Activated CD4-positive, alpha-beta T cell treated with anti-CD3 and anti-CD28 coated beads for 1 hour (primary cell): ENCODE data around the gene TACSTD2.
"Not testable (repeated sequence)": the region's sequence is repeated elsewhere in the genome, so short reads cannot be mapped to it uniquely, and the experiment has no call there.

Experiments
- DNase-seq: peaks from one replicate; pipeline ENCODE4 v3.0.0-alpha.2; 2020

The TACSTD2 gene

GRCh38 chr1:58576727-58577653 lies at the start of gene TACSTD2:
Gene TACSTD2, minus strand, starts transcription at chr1:58577252. Its CDS starts 96 bp downstream, at chr1:58577156.
- DNase-seq = no peak

- no peak for DNase-seq
Measured at GRCh38 chr1:58626293-58626692, 49.2 kb upstream of the TACSTD2 start.

DNA sequence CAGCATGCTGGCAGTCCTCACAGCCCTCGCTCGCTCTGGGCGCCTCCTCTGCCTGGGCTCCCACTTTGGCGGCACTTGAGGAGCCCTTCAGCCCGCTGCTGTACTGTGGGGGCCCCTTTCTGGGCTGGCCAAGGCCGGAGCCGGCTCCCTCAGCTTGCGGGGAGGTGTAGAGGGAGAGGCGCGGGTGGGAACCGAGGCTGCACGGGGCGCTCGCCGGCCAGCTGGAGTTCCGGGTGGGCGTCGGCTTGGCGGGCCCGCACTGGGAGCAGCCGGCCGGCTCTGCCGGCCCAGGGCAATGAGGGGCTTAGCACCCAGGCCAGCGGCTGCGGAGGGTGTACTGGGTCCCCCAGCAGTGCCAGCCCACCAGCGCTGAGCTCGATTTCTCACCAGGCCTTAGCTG lies 46.2 kb upstream of the TACSTD2 start:
- not testable (repeated sequence) for DNase-seq

DNA sequence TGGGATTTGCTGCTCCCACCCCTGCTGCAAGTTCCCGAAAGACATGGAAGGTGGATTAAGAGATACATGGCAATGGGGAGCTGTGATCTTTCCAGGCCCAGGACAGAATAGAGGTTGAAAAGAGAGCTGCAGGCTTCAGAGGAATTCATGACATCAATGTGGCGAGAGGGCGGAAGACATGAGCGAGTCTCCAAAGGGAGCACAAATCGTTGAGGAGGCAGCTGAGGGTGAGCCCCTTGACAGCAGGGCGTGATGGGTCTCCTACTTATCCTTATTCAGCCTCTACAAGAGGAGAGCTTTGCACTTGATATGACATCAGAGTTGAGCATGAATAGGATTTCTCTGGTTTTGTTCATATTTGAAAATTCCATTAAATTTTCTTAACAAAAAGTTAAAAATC lies 45.5 kb upstream of the TACSTD2 start:
- DNase-seq = no peak

DNA sequence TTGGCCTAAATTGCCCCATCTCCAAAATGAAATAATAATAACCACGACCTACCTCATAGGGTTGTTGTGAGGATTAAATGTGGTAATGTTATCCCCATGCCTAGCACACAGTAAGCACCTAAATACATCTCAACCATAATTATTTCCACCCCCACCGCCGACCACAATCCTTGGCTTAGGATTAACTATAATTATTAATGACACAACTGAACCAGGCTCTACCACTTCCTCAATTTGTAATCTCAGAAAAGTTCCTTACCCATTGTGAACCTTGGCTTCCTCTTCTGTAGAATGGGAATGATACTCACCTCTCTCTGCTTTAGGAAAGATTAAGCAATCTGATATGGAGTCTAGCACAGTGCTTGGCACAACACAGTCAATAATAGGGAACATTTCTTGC lies 44.3 kb upstream of the TACSTD2 start:
- DNase-seq = no peak

- no peak for DNase-seq
Measured at GRCh38 chr1:58620926-58621325, 43.9 kb upstream of the TACSTD2 start.

GRCh38 chr1:58620259-58620658 lies 43.2 kb upstream of the TACSTD2 start:
- no peak for DNase-seq

DNA sequence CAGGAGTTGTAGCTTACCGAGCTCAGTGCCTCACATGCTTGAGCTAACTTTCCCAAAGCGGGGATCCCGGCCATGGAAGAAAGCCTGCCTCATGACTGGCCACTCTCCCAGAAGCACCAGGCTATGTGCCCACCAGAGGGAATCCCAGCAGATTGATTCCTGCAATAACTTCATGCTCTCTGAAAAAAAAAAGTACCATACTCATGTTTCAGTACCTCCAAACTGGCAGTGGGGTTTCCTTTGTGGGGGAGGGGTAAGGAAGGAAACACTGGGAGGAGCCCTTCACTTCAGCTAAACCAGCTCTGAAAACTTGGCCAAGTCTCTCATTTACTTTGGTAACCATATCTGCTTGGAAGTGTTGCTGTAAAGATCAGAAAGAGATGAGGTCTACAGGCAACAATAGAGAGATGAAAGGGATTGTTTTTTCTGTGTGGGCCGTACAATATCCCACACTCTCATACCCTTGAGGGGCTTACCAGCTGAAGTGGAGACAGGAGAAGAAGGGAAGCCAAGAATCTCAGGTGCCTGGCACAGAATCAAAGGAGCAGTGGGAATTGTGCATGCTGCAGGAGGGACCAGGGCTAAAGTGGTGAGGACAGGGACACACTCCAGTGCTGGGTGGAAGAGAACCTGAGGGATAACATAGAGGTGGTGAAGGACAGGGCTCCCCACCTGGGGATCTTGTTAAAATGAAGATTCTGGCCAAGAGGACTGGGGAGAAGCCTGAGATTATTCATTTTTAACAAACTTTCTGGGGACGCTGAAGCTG lies 42.4 kb upstream of the TACSTD2 start:
- no peak for DNase-seq

DNA sequence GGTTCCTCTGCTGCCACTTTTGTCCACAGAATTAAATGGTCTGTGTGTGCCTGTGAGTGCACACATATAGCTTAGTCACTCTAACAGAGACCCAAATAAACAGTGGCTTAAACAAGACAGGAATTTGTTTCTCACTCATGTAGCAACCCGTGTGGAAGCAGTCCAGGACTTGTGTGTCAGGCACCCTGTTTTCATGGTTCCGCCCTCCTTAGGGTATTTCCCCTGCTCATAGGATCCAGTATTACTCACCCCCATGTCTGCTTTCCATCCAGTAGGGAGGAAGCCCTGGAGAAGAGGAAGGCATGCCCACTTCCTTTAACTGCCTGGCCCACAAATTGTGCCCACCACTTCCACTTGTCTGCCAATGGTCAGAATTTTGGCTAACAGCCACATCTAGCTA lies 41.3 kb upstream of the TACSTD2 start:
- no peak for DNase-seq

- no peak for DNase-seq
Measured at GRCh38 chr1:58611861-58612385, 34.9 kb upstream of the TACSTD2 start.

GRCh38 chr1:58608945-58609344 lies 31.9 kb upstream of the TACSTD2 start:
- DNase-seq = no peak

DNA sequence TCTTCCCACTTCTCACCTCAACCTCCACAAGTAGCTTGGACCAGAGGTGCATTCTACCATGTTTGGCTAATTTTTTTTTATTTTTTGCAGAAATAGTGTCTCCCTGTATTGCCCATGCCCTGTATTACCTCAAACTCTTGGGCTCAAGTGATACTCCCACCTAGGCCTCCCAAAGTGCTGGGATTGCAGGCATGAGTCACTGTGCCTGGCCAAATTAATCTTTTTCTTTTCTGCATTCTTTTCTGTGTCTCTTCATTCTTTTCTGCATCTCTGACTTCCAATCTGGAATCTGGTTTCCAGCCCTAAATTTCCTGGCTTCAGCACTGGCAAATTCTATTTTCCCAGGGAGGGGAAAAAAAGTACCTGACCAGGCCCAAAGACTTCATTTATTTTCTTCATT lies 31.2 kb upstream of the TACSTD2 start:
- DNase-seq = no peak

DNA sequence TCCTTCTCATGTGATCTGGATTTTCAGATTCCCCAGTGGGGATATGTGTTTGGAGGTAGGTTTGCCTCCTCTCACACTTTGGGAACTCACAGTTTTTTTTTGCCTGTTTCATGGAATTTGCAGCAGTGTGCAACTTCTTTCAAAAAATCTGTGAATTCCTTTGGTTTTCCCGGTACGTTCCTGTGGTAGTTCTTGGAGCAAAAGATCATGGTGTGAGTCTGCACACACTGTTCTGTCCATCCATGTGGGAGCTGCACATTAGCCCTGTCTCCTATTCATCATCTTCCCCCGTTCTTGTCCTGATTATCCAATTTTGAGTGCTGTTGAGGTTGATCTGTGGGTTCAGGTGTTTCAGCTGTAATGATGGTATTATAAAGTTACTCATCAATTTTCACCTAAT lies 30.3 kb upstream of the TACSTD2 start:
- DNase-seq = no peak

DNA sequence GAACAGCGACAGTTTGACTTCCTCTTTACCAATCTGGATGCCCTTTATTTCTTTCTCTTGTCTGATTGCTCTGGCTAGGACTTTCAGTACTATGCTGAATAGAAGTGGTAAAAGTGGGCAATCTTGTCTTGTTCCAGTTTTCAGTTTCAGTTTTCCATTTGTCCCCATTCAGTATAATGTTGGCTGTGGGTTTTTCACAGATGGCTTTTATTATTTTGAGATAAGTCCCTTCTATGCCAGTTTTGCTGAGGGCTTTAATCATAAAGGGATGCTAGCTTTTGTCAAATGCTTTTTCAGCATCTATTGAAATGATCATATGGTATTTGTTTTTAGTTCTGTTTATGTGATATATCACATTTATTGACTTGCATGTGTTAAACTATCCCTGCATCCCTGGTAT lies 24.9 kb upstream of the TACSTD2 start:
- not testable (repeated sequence) for DNase-seq

DNA sequence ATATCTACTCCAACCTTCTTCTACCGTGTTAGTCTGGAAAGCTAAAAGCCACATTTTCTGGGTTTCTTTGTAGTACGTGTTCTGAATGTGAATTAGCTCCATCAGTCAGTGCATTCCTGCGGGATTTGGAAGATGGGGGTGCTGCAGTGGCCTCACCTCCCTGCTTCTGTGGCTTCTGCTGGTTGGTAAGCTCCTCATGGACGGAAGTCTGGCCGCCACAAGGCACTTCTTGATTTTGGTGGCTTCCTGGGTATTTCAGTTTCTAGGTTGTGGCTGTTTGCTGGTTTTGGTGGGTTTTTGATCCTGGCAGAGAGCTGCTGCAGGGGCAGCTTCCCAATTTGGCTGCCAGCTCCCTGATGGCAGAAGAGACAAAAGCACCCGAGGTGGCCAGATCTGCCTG lies 20.9 kb upstream of the TACSTD2 start:
- no peak for DNase-seq

DNA sequence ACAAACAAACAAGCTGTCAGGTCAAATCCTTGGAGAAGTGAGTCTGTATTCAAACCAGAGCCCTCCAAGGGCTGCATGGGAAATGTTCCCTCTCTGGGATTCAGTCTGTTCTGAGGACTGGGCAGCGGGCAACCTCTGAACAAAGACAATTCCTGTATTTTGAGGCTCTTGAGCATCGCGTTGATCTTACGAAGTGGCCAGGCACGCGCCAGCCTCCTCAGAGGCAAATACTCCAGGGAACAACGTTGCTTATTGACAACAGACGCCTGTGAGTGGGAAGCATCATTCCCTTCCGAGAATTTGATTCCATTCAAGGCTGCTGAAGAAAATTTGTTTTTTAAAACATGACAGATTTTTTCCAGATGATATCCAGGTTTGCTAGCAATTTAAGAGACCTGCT lies 20.0 kb upstream of the TACSTD2 start:
- no peak for DNase-seq

DNA sequence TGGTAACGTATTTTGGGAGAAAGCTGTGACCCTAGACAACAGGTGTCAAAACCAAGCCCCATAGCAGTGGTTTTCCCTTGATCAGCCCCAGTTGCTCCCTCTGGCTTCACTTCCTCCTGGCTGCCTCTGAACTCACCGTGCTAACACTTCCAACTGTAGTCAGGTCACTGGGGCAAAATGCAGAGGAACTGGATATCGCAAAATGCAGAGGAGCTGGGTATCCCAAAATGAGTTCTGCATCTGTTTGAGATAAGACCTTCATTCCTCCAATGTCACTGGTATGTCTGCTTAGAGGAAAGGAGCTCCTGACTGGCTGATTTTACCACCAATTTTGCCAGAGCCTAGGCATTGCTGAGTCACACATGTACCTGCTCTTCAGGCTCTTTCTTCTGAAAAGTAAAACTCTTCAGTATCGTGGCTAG lies 19.6 kb upstream of the TACSTD2 start:
- no peak for DNase-seq

GRCh38 chr1:58594546-58594945 lies 17.5 kb upstream of the TACSTD2 start:
- DNase-seq = no peak

DNA sequence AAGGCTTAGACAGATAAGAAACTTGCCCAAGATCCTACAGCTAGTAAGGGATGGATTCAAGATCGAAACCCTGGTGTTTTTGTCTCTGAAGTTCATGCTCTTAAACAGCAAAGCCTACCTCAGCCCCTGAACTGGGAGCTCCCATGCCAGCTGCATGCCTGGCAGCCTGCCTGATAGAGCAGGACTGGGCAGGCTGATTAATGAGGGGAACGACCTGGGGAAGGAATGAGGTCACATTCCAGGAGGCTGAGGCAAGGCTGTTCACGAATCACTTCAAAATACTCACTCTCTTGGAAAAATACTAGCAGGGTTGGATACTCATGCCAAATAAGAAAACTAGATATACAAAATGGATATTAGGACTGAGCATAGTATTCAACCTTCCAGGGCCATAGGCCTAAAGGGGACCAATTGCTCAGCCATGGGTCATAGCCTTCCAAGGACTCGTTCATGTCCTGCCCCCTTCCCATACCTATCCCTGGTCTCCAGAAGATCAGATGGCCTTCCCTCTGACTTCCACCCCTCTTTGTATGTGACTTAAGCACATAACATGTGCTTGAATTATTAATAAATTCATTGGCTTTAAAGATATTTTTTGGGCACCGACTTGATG lies 15.6 kb upstream of the TACSTD2 start:
- DNase-seq = no peak

- no peak for DNase-seq
Measured at GRCh38 chr1:58591806-58592205, 14.8 kb upstream of the TACSTD2 start.

DNA sequence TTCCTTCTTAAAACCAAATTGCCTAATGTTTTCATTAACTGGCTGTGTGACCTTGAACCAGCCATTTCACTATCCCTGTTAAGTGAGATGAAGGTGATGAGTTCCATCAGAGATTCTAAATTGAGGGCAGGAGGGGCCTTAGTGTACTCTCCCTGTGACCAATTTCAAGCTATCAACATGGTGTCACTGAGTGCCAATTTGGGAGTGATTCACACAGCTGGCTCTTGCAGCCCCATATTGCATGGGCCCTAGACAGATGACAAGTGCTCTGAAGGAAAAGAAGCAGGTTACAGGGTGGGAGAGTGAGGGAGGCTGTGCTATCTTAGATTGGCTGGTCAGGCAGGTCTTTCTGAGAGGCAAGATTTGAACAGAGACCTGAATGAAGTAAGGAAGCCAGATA lies 13.0 kb upstream of the TACSTD2 start:
- DNase-seq = no peak

GRCh38 chr1:58588396-58588795 lies 11.3 kb upstream of the TACSTD2 start:
- no peak for DNase-seq

DNA sequence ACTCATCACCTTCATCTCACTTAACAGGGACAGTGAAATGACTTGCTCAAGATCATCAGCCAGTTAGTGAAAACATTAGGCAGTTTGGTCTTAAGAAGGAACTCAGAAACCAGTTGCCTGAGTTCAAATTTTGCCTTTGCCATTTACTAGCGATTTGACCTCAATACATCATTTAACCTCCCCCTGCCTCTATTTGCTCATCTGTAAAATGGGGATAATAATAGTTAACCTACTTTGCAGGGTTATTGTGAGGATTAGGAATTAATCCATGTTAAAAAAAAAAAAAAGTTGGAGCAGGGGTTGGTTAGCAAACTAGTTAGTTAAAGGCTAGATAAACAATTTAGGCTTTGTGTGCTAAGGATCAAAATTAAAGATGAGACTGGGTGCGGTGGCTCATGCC lies 10.6 kb upstream of the TACSTD2 start:
- no peak for DNase-seq
